ENCODE data around the gene FFAR2.
"Not testable (repeated sequence)": the region's sequence is repeated elsewhere in the genome, so short reads cannot be mapped to it uniquely, and the experiment has no call there.

FFAR2 gene

DNA sequence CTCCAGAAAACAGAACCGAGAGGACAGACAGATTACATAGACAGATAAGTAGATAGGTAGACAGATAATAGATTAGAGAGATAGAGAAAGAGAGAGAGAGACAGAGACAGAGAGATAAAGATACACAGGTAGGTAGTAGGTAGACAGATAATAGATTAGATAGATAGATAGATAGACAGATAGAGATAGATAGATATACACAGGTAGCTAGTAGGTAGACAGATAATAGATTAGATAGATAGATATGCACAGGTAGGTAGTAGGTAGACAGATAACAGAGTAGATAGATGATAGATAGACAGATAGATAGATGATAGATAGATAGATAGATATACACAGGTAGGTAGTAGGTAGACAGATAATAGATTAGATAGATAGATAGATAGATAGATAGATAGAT lies 10.1 kb downstream of the FFAR2 start:
- no peak for DNase-seq

DNA sequence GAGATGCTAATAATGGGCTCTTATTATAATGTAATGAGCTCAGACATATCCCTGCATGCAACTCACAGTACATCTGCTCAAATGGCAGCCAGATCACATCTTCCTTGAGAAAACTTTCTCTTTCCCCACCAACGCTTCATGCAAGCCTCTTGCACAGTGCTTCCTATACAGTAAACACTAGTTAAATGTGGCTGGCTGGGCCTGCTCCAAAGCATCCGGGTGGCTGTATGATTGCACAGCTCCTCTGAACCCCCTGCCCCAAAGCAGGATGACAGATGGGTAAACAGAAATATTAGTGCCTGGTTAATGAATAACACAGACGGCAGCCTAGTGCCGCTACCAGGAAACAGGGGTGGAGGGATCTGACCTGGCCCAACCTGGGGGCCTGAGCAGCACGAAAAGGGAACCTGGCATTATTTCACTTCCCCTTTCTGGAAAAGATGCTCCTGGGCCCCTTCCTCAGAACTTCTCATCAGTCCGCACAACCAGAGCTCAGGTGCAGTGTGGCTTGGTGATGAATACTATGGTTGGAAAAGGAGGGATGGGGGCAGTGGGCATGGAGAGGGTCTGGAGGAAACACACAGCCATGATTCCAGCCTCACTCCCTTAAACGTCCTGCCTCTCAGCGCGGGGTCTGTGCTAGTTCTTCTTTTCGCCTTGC lies 10.8 kb downstream of the FFAR2 start:
- no peak for DNase-seq

DNA sequence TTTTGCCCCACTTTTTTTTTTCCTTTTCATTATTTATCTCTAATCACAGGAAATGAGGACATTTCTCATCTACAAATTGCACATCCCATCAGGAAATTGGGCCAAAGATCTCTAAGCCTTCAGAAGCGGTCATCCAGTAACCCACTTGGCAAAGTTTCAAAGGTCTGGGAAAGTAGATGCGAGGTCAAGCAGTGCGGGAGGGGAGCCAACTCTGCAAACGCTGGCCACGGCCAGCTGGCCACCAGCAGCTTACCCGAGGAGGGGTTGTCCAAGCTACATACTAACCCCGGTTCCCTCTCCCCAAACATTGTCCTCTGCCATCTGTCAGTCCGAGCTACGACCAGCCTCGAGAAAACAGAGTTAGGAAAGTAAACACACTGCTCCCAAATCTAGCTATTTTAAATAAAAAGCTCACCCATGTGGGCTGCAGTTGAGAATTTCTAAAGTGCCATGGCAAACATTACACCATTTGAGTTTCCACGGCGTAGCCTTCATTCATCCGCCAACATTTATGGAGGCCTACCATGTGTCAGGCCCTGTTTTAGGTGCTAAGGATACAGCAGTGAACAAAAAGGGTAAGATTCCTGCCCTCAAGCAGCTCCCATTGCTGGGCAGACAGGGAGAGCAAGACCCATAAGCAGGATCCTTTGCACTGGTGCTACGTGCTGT lies 11.5 kb downstream of the FFAR2 start:
- DNase-seq = no peak

DNA sequence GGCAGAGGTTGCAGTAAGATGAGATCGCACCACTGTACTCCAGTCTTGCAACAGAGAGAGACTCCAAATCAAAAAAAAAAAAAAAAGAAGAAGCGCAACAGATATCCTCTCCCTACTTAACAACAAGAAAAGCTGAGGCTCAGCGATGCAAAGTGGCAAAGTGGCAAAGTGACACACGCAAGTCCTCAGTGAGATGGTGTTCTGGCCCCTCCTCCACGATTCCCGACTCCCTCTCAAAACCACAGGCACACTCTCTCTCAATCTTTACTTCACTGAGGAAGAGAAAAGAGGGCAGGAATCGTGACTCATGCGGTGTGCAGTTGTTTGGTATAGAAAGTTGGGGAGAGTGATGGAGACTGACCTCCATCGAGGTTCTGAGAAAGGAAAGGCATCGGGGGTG lies 12.6 kb downstream of the FFAR2 start:
- DNase-seq = no peak

DNA sequence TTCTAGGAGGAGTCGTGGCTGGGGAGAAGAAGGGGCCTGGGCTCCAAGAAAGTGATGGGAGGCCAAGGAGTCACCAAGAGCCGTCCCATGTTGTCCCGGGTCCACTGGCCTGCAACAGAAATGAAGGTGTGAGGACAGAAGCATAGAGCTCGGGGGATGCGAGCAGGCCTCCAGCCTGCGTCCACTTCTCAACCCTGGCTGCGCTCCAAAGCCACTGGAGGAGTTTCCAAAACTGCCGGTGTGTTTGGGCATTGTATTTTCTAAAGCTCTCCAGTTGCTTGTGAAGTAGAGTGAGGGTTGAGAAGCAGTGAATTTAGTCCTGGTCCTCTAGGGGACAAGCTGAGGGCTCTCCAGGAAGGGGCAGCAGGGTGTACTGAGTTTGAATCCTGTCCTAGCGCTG lies 13.0 kb downstream of the FFAR2 start:
- no peak for DNase-seq

DNA sequence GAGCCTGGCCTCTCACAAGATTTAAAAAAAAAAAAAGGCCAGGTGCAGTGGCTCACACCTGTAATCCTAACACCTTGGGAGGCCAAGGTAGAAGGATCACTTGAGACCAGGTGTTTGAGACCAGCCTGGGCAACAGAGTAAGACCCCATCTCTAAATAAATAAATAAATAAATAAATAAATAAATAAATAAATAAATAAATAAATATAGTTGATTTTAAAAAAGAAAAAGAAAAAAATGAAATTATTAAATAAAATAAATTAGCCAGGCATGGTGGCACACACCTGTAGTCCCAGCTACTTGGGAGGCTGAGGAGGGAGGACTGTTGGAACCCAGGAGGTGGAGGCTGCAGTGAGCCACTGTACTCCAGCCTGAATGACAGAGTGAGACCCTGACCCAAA lies 13.7 kb downstream of the FFAR2 start:
- not testable (repeated sequence) for DNase-seq

DNA sequence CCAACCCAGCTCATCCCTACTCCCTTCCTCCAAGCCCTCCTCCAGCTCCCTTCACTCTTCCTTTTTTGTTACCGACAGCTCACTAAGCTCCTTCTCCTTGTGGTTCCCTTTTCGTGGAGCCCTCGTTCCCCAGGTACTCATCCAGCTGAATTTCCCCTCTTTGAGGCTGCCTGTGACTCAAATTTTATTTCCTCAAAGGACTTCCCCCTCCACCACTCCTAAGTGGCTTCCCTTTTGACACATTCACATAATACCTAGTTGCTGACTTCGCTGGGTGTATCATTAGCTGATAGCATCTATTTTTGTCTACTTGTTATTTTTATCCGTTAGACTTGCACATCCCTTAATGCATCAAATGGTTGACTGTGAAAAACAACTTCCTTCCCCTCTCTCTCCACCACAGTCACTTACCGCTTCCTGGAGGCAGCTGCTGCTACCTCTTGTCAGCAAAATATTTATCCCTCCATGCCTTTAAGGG lies 14.5 kb downstream of the FFAR2 start:
- DNase-seq = peak in 1 of 4 experiments; percentile 2

DNA sequence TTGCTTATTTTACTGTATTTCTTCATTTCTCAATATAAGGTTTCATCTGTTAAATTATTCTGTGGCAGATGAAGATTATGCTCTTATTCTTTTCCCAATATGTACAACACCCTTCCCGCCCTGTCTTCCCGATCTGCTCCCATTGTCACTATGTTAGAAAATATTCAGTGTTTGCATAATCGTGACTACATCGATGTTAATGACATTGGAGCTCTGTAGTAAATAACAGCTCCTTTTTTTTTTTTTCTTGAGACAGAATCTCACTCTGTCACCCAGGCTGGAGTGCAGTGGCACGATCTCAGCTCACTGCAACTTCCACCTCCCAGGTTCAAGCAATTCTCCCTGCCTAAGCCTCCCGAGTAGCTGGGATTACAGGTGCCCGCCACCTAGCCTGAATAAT lies 14.9 kb downstream of the FFAR2 start:
- not testable (repeated sequence) for DNase-seq

DNA sequence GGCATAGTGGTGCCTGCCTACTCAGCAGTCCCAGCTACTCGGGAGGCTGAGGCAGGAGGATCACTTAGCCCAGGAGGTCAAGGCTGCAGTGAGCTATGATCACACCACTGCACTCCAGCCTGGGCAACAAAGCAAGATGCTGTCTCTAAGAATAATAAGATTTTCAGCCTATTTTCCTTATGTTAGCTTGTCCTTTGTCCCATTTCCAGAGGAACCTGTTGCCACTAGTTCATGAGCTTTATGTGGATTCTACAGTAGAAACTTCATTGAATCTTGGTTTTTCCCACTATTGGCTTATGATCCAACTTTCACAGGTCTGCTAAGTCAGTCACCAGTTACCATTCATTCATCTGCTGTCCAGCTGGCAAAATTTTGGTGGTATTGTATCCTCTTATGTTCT lies 18.2 kb downstream of the FFAR2 start:
- DNase-seq = no peak

DNA sequence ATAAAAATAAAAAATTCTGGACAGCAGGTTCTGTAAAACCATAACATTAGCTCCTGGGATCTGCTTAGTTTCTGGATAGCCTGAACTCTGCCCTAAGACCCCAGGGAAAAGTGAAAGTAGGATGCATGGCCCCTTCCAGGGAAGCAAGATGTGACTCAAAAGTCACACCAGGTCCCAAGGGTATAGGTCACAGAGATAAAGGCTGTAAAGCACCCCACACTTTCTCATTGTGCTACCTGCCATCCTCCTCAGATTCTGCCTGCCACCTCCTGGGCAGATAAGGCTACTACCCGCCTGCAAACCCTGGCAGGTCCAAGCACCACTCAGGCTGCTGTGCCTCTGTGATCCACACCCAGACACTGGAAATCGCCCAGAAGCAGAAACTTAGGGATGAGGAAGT lies 20.6 kb downstream of the FFAR2 start:
- peak in 2 of 4 experiments; percentile 12 to 38 for DNase-seq

DNA sequence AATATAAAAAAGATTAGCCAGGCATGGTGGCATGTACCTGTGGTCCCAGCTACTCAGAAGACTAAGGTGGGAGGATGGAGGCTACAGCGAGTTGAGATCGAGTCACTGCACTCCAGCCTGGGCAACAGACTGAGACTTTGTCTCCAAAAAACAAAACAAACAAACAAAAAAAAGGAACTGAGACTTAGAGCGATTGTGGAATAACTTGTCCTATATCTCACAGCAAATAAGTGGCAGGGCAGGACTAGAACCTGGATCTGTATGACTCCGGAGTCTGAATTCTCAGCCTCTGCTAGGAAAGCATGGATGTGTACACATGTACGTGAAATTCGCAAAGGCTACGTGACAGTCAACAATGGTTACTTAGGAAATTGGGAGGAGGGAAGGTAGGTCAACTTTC lies 22.1 kb downstream of the FFAR2 start:
- DNase-seq = no peak

DNA sequence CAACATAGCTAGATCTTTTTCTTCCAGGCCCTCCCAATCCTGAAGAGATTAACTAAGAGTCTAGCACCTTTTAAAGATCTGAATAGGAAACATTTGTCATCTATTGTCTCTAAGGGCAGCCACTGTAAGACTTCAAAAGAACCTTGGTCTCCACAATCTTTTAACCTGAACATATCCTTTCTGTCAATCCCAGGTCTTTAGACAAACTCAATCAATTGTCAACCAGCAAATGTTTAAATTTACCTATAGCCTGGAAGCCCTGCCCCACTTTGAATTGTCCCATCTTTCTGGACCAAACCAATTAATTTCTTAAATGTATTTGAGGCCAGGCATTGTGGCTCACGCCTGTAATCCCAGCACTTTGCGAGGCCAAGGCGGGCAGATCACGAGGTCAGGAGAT lies 23.0 kb downstream of the FFAR2 start:
- not testable (repeated sequence) for DNase-seq

DNA sequence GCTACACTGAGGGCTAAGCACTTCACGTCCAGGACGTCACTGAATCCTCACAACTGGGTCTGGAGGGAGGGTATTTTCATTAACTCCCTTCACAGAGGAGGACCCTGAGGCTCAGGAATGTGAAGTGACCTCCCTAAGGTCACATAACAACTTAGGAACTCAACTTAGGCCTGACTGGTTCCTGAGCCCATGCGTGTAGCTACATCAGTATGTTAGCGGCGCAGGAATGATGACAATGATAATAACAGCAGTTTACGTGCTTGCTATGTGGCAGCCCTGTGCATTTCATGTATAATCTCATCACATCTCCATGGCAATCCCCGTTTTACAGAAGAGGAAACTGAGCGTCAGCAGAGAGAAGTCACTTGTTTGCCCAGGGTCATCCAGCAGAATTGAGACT lies 23.9 kb downstream of the FFAR2 start:
- DNase-seq = no peak

DNA sequence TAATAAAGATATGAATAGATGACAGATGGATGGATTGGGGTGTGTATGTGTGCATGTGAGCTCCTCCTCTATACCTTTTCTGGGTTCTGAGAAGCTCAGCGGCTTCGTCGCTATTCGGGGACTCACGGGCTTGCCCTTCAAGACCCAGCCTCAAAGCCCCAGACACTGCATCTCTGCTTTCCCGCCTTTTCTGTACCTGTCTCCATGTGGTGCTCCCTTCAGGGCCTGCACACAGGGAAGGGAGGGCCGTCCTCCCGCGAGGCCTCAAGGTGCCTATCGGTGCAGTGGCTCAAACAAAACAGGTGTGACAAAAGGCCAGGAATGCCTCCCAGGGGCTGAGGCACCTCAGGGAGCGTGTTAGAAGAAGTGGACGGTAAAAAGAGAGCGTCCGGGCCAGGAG lies 26.0 kb downstream of the FFAR2 start:
- no peak for DNase-seq

DNA sequence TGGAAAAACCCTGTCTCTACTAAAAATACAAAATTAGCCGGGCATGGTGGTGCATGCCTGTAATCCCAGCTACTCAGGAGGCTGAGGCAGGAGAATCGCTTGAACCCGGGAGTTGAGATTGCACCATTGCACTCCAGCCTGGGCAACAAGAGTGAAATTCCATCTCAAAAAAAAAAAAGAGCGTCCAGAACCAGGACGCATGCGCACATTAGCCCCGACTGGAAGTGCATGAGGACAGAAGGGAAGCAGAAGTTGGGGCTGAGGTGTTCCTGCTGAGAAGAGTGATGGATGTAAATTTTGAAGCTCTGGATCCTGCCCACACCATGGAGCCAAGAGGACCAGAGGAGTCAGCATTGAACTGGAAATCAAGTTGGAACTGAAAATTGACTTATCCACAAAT lies 26.5 kb downstream of the FFAR2 start:
- DNase-seq = not testable (repeated sequence)

DNA sequence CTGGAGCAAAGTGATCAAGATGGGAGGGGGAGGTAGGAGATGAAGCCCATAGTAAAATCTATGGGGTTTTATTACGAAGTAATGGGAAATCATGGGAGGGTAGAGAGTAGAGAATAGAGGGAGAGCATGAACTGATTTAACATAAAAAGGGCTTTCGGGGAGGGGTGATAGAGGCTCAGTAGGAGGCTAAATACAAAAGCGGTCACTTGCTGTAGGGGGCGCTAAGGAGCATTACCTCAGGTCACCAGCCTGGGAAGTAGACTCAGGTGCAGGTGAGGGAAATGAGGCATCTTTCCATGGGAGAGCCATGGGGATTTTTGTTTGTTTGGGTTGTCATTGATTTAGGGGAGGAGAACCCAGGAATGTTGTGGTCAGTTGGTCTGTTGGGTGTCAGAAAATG lies 28.1 kb downstream of the FFAR2 start:
- no peak for DNase-seq

DNA sequence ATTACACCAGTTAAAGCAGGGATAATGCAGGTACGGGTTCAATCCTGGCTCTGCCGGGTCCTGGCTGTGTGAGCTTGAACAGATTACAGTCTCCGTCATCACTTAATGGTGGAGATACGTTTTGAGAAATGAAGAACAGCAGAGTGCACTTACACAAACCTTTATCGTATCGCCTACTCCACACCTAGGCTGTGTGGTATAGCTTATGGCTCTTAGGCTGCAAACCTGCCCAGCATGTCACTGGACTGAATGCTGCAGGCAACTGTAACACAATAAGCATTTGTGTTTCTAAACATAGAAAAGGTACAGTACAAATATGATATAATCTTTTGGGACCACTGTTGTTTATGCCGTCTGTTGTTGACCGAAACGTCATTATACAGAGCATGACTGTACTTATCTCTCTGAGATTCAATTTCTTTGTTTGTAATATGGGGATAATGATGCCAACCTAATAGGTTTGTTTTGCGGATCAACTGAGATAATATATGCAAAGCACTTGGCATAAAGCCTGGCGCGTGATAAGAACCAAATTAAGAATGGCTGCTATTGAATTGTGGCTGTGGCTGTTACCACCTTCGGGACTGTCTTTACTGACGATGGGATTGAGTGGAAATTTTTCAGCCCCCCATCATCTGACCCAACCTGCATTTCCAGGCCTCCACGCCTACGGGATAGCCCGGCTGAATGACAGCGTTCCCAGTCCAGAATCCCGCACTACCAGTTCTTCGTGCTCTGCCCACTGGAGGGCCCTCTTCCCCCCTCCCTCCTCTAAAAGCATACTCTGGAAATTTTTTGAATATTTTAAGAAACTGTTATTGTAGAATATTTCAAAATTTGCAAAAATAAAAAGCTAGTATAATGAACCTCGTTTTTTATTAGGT lies 31.0 kb downstream of the FFAR2 start:
- DNase-seq = no peak

DNA sequence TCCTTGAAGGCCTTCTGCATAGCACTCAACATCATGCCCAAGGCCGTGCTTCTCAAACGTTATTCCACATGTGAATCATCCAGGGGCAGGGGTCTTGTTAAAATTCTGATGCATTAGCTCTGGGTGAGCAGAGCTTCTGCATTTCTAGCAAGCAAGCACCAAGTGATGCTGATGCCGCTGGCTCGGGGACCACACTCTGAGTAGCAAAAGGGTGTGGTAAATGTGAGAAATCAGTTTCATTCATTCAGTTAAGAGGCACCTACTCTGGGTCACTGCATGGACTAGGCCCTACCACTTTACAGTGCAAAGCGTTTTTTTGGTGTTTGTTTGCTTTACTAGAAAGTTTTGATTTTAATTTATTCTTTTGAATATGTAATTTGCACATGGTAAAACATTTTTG lies 35.0 kb downstream of the FFAR2 start:
- DNase-seq = no peak

DNA sequence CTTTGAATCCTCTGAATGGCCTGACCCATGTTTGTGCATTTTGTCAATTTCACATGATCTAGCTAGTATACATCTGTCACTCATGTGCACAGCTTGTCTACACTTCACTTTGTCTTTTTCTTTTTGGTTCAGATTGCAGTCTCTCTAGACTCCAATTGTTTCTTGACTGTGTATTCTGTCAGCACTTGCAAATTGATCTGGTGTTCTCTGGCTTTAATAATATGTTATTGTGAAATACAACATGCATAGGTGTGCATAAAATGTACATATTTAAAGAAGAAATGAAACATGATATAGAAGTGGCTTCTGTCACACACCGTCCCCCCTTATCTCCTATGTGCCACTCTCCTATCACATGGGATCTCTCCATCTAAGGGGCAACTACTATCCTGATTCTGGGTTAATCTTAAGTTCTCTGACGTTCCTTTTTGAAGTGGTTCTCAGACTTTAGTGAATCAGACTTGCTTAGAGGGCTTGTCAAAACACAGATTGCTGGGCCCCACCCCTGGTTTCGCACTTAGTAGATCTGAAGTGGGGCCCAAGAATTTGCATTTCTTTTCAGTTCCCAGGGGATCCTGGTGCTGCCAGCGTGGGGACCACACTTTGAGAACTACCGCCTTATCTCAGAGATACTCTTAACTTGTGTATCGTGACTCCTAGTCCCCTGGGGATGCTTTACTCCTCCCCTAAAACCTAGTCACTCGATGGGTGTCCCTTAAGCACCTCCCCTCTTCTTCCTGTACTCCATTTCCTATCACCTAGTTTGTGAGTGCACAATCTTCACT lies 36.4 kb downstream of the FFAR2 start:
- no peak for DNase-seq

DNA sequence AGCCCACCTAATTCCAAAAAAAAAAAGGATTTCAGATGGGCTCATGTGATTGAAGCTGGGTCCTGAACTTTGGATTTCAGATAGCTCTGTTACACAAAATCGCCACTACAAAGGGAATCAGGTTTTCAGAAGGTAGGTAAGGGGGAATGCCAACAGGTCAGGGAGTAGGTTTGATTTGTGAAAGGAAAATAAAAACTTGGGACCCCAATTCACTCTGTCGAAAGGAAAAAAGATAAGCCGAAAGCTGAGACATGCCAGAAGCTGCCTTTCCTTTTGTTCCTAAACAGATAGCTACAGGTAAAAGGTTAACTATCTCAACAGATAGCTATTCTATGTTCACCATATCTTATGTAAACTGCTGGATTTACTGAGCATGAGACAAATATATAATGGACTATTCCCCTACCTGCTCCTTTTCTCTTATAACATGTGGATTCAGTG lies 38.2 kb downstream of the FFAR2 start:
- no peak for DNase-seq

DNA sequence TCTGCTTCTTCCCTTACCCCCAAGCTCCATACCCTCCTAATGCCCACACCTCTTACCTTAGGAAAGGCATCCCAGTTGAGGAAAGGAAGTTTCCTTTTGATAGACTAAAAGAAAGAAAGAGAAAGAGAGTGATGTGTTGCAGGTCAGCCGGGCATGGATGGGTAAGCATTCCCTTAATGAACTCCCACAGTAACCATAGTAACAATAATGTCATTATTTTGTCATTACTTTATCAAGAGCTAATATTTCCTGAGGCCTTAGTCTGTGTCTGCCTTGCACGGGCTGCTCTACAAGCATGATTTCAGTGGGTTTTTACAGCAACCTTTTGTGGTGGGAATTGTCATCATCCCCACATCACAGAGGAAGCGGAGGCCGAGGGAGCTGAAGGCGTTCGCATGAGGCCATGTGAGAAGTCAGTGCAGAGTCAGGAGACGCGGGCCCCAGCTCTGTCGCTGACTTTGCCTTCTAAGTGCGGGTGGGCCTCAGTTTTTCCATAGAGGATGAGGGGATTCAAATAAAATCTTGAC lies 39.7 kb downstream of the FFAR2 start:
- no peak for DNase-seq

DNA sequence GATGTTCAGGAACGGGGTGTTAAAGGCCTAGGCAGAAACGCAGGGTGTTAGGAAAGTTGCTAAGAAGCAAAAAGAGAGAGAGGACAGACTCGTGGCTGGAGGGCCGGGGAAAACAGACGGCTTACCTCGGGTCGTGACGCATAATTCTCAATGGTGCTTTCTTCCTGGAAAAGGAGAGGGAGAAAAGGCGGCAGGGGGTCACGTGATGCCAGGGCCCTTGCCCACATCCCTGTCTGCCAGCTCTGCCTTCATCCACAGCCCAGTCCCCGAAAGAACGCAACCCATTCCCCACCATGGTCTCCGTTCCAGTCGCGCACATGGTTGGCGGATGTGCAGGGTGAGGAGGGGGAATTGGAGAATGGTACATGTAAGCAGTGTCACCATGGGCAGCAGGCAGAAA lies 40.6 kb downstream of the FFAR2 start:
- DNase-seq = no peak

DNA sequence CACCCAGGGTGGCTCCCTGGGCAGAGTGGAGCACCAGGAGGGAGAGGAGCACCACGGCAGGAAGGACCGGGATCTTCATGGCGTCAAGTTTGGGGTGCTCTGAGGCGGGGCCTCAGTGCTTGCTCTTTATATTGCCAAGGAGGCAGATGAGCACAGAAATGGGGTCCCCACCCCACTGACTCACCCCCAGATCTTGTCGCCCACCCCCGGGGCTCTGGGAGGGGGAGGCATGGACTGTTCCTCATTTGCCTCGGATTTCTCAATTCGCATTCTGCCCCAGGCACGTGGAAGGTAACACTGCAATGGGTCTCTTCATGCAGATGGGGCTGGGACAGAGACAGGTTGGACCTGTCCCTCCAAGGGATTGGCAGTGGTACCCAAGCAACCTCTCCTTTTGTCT lies 42.3 kb downstream of the FFAR2 start, which contains the start of gene KRTDAP:
Gene KRTDAP, minus strand, starts transcription at position 101 of the 400 bp plus-strand sequence. Its CDS starts 22 bp downstream, at position 79.
- DNase-seq = no peak

Measured in activated naive CD4-positive, alpha-beta T cell (primary cell).